ENCODE data around the gene XAB2.
A peak's percentile ranks its signal among the peaks of the same experiment; 100 is the strongest.

Gene XAB2

DNA sequence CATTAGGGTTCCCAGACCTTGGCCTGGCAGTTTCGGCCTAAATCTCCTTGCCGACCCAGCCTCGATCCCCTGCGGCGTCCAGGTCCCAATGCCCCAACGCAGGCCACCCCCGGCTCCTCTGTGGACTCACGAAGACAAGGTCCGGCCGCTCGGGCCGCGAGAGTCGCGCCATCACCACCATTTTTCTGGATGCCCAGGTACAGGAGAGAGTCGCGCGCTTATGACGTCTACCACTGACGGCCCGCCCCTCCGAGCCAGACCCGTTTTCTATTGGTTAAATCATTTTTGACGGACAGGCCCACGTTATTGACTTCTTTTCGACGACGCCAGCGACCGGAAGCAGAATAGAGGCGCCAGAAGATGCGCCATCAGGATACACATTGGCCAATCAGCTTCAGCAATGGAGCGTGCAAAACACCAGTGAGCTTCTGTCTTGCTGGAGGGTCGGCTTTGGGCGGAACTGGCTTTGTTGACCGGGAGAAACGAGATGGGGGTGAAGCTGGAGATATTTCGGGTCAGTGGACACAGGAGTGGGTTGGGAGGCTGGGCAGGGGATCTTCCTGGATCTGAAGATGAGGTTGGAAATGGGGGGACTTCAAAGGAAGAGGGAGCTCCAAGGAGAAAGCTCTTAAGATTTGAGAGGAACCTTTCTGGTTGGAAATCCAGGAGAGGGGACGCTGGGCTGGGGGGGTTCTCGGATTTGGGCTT lies at the start of gene XAB2, which contains the start of gene PET100:
Gene XAB2, minus strand, starts transcription at position 199 of the 708 bp plus-strand sequence. Its CDS starts 18 bp downstream, at position 181.
Gene PET100, plus strand, starts transcription at position 447 of the 708 bp plus-strand sequence. Its CDS starts 41 bp downstream, at position 488.
- H3K27me3 ChIP-seq (replicated peaks; ENCODE audit: control insufficient read depth, insufficient read depth, low read length) = no peaks in the 10 kb centered on the region
- peaks cover 10% of the 10 kb centered on the region for H3K36me3 ChIP-seq (ENCODE audit: control insufficient read depth, insufficient read depth, low read length)
- TF ChIP-seq, protein P1, sequence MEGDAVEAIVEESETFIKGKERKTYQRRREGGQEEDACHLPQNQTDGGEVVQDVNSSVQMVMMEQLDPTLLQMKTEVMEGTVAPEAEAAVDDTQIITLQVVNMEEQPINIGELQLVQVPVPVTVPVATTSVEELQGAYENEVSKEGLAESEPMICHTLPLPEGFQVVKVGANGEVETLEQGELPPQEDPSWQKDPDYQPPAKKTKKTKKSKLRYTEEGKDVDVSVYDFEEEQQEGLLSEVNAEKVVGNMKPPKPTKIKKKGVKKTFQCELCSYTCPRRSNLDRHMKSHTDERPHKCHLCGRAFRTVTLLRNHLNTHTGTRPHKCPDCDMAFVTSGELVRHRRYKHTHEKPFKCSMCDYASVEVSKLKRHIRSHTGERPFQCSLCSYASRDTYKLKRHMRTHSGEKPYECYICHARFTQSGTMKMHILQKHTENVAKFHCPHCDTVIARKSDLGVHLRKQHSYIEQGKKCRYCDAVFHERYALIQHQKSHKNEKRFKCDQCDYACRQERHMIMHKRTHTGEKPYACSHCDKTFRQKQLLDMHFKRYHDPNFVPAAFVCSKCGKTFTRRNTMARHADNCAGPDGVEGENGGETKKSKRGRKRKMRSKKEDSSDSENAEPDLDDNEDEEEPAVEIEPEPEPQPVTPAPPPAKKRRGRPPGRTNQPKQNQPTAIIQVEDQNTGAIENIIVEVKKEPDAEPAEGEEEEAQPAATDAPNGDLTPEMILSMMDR (IDR thresholded peaks at IDR 0.05; ENCODE audit: insufficient read depth, low read length, poor library complexity, severe bottlenecking) = no peak
- peak; percentile 94 for DNase-seq (ENCODE audit: extremely low read depth, insufficient read length)
- peak within 1 kb of the TSS; percentile 95 for H3K4me3 ChIP-seq (replicated peaks; ENCODE audit: low read depth, low read length)

DNA sequence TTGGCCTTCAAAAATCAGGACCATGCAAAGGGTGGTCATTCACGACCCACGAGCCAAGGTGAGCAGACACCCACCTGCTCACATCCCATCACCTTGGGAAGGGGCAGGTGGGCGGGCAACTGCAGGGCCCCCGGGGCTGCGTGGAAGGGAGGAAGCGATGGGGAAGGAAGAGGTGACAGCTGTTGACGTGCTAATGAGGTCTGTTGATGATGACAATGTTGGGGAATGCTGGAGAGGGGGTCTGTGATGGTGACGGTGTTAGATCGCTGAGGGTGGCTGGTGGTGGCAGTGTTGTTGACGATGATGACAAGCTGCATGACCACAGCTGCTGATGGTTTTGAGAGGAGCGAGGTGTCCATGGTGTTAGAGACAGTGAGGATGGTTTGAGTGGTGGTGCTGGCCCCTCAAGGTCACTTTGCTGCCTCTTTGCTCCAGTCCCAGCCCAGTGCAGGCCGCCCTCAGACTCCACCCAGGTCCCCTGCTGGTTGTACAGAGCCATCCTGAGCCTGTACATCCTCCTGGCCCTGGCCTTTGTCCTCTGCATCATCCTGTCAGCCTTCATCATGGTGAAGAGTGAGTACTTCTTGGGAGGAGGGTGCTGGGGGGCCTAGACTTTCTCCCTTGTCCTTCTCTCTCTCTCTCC lies 48.4 kb upstream of the XAB2 start:
- DNase-seq (ENCODE audit: extremely low read depth, insufficient read length) = no peak
- TF ChIP-seq, protein P1 (IDR thresholded peaks at IDR 0.05; ENCODE audit: insufficient read depth, low read length, poor library complexity, severe bottlenecking) = no peak
- Histone ChIP-seq H3K27me3 (replicated peaks; ENCODE audit: control insufficient read depth, insufficient read depth, low read length) (no peaks in the 10 kb centered on the region), H3K4me3 (replicated peaks; ENCODE audit: low read depth, low read length) (no peak overlapping the region), H3K36me3 (ENCODE audit: control insufficient read depth, insufficient read depth, low read length) (peaks cover 5% of the 10 kb centered on the region)

- Histone ChIP-seq H3K4me3 (replicated peaks; ENCODE audit: low read depth, low read length) (no peak within 1 kb of the TSS), H3K36me3 (ENCODE audit: control insufficient read depth, insufficient read depth, low read length) (no peaks in the 10 kb centered on the region; the same call in 1 of the 2 replicates), H3K27me3 (replicated peaks; ENCODE audit: control insufficient read depth, insufficient read depth, low read length) (no peaks in the 10 kb centered on the region)
- no peak for DNase-seq (ENCODE audit: extremely low read depth, insufficient read length)
- TF ChIP-seq, protein P1 (IDR thresholded peaks at IDR 0.05; ENCODE audit: insufficient read depth, low read length, poor library complexity, severe bottlenecking) = no peak
Observed at GRCh38 chr19:7676854-7677253, 47.5 kb upstream of the XAB2 start, which contains the start of gene MCEMP1. Gene MCEMP1 (plus strand): TSS chr19:7677090. CDS start chr19:7677121, 31 bp downstream.

DNA sequence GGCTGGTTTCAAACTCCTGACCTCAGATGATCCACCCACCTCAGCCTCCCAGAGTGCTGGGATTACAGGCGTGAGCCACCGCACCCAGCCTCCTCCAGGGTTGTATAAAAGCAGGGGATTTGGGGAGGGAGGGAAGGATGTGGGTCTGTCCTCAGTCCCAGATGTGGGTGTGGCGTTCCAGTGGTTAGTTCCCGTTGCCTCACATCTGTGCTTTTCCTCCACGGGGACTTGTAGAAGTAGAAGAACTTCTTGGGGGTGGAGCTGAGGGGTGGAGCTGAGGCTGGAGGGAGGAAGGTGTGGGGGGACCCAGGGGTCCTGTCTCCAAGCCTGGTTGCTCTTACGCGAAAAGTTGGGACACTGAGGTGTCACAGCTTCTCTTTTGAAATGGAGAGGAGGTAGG lies 47.0 kb upstream of the XAB2 start:
- H3K4me3 ChIP-seq (replicated peaks; ENCODE audit: low read depth, low read length) = no peak overlapping the region
- DNase-seq (ENCODE audit: extremely low read depth, insufficient read length) = no peak
- H3K27me3 ChIP-seq (replicated peaks; ENCODE audit: control insufficient read depth, insufficient read depth, low read length) = no peaks in the 10 kb centered on the region
- no peaks in the 10 kb centered on the region for H3K36me3 ChIP-seq (ENCODE audit: control insufficient read depth, insufficient read depth, low read length)
- TF ChIP-seq, protein P1 (IDR thresholded peaks at IDR 0.05; ENCODE audit: insufficient read depth, low read length, poor library complexity, severe bottlenecking) = no peak

DNA sequence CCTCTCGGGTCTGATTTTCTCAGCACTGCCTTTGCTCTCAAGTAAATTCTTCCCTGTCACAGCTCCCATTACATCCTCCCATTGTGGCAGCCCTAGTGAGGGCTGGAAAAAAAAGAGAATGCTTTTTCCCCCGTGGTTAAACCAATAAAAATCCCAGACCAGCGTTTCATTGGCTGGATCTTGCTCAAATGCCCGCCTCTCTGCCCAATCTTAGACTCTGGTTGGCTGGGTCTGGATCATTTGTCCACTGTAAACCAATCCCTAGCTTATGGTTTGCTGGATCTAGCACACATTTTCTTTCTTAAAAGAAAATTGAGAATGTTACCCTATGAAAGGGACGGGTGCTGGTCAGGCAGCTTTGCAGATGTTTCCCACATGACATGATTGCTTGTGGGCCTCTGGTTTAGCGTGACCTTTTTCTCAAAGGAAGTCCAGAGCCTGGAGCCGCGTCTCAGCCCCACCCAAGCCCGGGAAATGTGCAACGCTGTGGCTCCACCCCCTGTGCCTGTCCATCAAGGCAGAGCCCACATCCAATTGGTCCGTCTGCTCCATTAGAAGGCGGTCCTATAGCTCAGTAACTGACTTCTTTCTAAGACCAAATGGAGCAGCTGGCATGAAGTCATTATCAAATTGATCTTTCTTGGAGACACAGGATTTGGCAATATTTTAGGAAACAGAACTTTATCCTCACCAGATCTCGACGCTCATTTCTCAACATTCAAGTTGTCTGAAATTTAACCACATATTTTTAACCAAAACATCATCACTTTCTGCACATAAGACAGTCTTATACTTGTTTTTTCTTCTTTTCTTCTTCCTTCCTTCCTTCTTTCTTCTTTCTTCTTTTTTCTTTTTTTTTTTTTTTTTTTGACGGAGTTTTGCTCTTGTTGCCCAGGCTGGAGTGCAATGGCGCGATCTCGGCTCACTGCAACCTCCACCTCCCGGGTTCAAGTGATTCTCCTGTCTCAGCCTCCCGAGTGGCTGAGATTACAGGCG lies 45.0 kb upstream of the XAB2 start:
- H3K27me3 ChIP-seq (replicated peaks; ENCODE audit: control insufficient read depth, insufficient read depth, low read length) = no peaks in the 10 kb centered on the region

More for the DNA sequence above, 45.0 kb upstream of the XAB2 start:
- H3K4me3 ChIP-seq (replicated peaks; ENCODE audit: low read depth, low read length) = no peak overlapping the region
- peak; percentile 64 for DNase-seq (ENCODE audit: extremely low read depth, insufficient read length)
- TF ChIP-seq, protein P1 (IDR thresholded peaks at IDR 0.05; ENCODE audit: insufficient read depth, low read length, poor library complexity, severe bottlenecking) = no peak
- no peaks in the 10 kb centered on the region for H3K36me3 ChIP-seq (ENCODE audit: control insufficient read depth, insufficient read depth, low read length)
